Right cardiac atrium (tissue), 5 donors: ENCODE data around the gene ORC3. TPM values are rescaled to one million over a fixed set of nuclear protein-coding genes. Genes with fewer than 3 reads are reported as not detected.
"Not testable (repeated sequence)": the region's sequence is repeated elsewhere in the genome, so short reads cannot be mapped to it uniquely, and the experiment has no call there.

Experiments
- ATAC-seq, 2 donors: fragments of 200-7000 bp; cut with Tn5 transposase; one replicate each; pipeline versions ENCODE4 v1.8.0 to v1.9.1; 2020; ENCODE audit warnings: moderate library complexity in 2 of 2, mild to moderate bottlenecking in 1 of 2
- DNase-seq, 3 donors: peaks; one replicate each; pipeline ENCODE4 v3.0.0-alpha.2; 2020
- H3K27ac ChIP-seq: one replicate; pipeline ENCODE4 v1.5.1; 2013; ENCODE audit warnings: mild to moderate bottlenecking, low read length, control low read depth, moderate library complexity
- H3K27me3 ChIP-seq: one replicate; pipeline ENCODE4 v1.6.1; 2013; ENCODE audit not compliant: control insufficient read depth, insufficient read depth
- H3K4me1 ChIP-seq: one replicate; pipeline ENCODE4 v1.6.1; 2013; ENCODE audit warnings: low read length; ENCODE audit not compliant: control insufficient read depth, insufficient read depth
- H3K4me3 ChIP-seq: one replicate; pipeline ENCODE4 v1.5.1; 2013; ENCODE audit warnings: low read length, control low read depth
- H3K9me3 ChIP-seq: one replicate; pipeline ENCODE4 v1.6.1; 2013; ENCODE audit warnings: low read length; ENCODE audit not compliant: control insufficient read depth
- WGBS: extraction: QIAGEN DNeasy Blood & Tissue Kit; methylation state at CpG from one replicate; pipeline ENCODE4 v1.1.7; 2013; 5-methylcytosine and 5-hydroxymethylcytosine counted together
- intact Hi-C, 4 donors: fragments of 100-400 bp; cut with DNase I; formaldehyde crosslinking; loops; one replicate each; pipeline versions ENCODE4 v1.11.0 to v1.14.0; 2022 to 2023
- polyA plus RNA-seq: library from polyadenylated mRNA; stranded (reverse); fragments of 200-250 nt; gene quantifications from one replicate; pipeline ENCODE4 v1.2.3, GENCODE V29; 2013
- total RNA-seq, 4 donors: library from RNA; stranded (reverse); fragmentation: NEBNext Ultra II Directional; extraction: Animal tissue kit (Norgen Biotek cat#: 25700); gene quantifications; one replicate each; pipeline ENCODE4 v1.2.1, GENCODE V29; 2021
- donor health status: healthy with polysubstance abuse.
- donor health status: DM: no; HTN: yes; CAD: no.
- donor health status: DM: no; HTN: no; CAD: no.
- donor health status: DM: no; HTN: yes; CAD: no; lungs with severe emphysema.
- donor health status: DM: yes; HTN: yes; CAD: no.

Gene ORC3
- total and polyA plus RNA-seq, 5 donors, result 18.4 to 23.2 (median 20.9) TPM

GRCh38 chr6:87600576-87600975 is 10.6 kb downstream of the ORC3 start:
- no peak for ATAC-seq
- intact Hi-C loops, result no loop called here
- no peaks in the 10 kb centered on the region for H3K4me1 ChIP-seq
- DNase-seq, result no peak
- no peaks in the 10 kb centered on the region for H3K9me3 ChIP-seq
- no peak overlapping the region for H3K27ac ChIP-seq
- no peak overlapping the region for H3K4me3 ChIP-seq
- 82% methylated on average over 1 of the region's 1 CpG for WGBS
- H3K27me3 ChIP-seq, result no peaks in the 10 kb centered on the region

GRCh38 chr6:87606199-87606598 is 16.3 kb downstream of the ORC3 start:
- Histone ChIP-seq H3K27ac (no peak overlapping the region), H3K27me3 (no peaks in the 10 kb centered on the region), H3K4me3 (no peak overlapping the region), H3K9me3 (no peaks in the 10 kb centered on the region), H3K4me1 (no peaks in the 10 kb centered on the region)
- WGBS, result 82% methylated on average over 2 of the region's 2 CpGs
- ATAC-seq, result no peak
- DNase-seq, result no peak
- intact Hi-C loops, result no loop called here

DNA sequence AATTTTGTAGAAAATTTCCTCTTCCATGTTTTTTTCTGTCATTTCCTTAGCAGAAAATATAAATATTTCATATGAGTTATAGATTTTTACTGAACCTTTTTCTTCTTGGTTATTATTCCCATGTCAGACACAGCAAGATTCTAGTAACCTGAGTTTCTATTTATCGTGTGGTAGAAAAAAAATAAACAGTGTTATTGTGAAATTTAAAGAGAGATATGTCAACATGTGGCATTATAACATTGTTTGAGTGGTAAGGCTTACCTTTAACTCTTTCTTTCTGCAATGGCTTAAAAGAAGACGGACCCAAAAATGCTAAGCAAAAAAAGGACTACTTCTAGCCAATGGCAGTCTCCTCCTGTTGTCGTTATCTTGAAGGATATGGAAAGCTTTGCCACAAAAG is 18.9 kb downstream of the ORC3 start:
- no peaks in the 10 kb centered on the region for H3K27me3 ChIP-seq
- ATAC-seq, result no peak
- DNase-seq, result no peak
- intact Hi-C loops, result no loop called here
- no peak overlapping the region for H3K27ac ChIP-seq
- H3K4me3 ChIP-seq, result no peak overlapping the region
- 97% methylated on average over 3 of the region's 3 CpGs for WGBS
- H3K4me1 ChIP-seq, result no peaks in the 10 kb centered on the region
- no peaks in the 10 kb centered on the region for H3K9me3 ChIP-seq

- H3K4me1 ChIP-seq, H3K4me3 ChIP-seq, intact Hi-C loops, H3K9me3 ChIP-seq, ATAC-seq, H3K27ac ChIP-seq, DNase-seq, H3K27me3 ChIP-seq: not testable (repeated sequence)
- 100% methylated on average over 2 of the region's 2 CpGs for WGBS
These were observed 23.1 kb downstream of the ORC3 start for GRCh38 chr6:87613018-87613417.

DNA sequence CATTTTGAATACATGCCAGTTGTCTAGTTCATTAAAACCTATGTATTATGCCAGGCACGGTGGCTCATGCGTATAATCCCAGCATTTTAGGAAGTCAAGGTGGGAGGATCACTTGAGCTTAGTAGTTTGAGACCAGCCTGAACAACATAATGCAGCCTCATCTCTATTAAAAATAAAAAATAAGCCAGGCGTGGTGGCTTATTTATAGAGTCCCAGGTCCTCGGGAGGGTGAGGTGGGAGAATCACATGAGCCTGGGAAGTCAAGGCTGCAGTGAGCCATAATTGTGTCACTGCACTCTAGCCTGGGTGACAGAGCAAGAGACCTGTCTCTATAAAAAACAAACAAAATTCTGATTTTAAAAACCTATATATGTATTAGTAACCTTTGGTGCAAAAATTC is 27.5 kb downstream of the ORC3 start:
- Histone ChIP-seq H3K9me3 (no peaks in the 10 kb centered on the region), H3K4me3 (no peak overlapping the region), H3K27me3 (no peaks in the 10 kb centered on the region), H3K27ac (no peak overlapping the region), H3K4me1 (no peaks in the 10 kb centered on the region)
- DNase-seq (no peak), ATAC-seq (peak; percentile 54 to 65)
- intact Hi-C loops, result no loop called here
- WGBS, result 75% methylated on average over 4 of the region's 4 CpGs

GRCh38 chr6:87618531-87618930 is 28.6 kb downstream of the ORC3 start:
- intact Hi-C loops, result no loop called here
- 89% methylated on average over 3 of the region's 3 CpGs for WGBS
- H3K27ac ChIP-seq, result no peak overlapping the region

GRCh38 chr6:87623248-87623647 is 33.3 kb downstream of the ORC3 start:
- no peaks in the 10 kb centered on the region for H3K27me3 ChIP-seq
- WGBS, result 82% methylated on average over 3 of the region's 3 CpGs
- H3K4me3 ChIP-seq, result no peak overlapping the region
- no peaks in the 10 kb centered on the region for H3K9me3 ChIP-seq
- no peak for DNase-seq
- intact Hi-C loops, result no loop called here
- no peak overlapping the region for H3K27ac ChIP-seq
- peak in 1 of 2 donors; percentile 26 for ATAC-seq
- no peaks in the 10 kb centered on the region for H3K4me1 ChIP-seq

More at GRCh38 chr6:87618531-87618930, 28.6 kb downstream of the ORC3 start:
- Histone ChIP-seq H3K4me1 (no peaks in the 10 kb centered on the region), H3K9me3 (no peaks in the 10 kb centered on the region), H3K4me3 (no peak overlapping the region), H3K27me3 (no peaks in the 10 kb centered on the region)
- ATAC-seq (no peak), DNase-seq (no peak)

GRCh38 chr6:87628424-87628823 is 38.5 kb downstream of the ORC3 start:
- Histone ChIP-seq H3K4me1 (peaks cover 3% of the 10 kb centered on the region), H3K27ac (no peak overlapping the region), H3K27me3 (no peaks in the 10 kb centered on the region), H3K9me3 (no peaks in the 10 kb centered on the region), H3K4me3 (no peak overlapping the region)
- ATAC-seq, result no peak
- DNase-seq, result no peak
- intact Hi-C loops, result no loop called here
- WGBS, result 61% methylated on average over 2 of the region's 2 CpGs

- intact Hi-C loops, result no loop called here
- ATAC-seq, result no peak
- H3K27me3 ChIP-seq, result no peaks in the 10 kb centered on the region
- H3K4me1 ChIP-seq, result peaks cover 3% of the 10 kb centered on the region
- H3K9me3 ChIP-seq, result no peaks in the 10 kb centered on the region
- H3K27ac ChIP-seq, result no peak overlapping the region
- DNase-seq, result no peak
- H3K4me3 ChIP-seq, result no peak overlapping the region
These were observed 38.9 kb downstream of the ORC3 start for GRCh38 chr6:87628881-87629280.

GRCh38 chr6:87630746-87631145 is 40.8 kb downstream of the ORC3 start:
- intact Hi-C loops, result no loop called here
- H3K9me3 ChIP-seq, result no peaks in the 10 kb centered on the region
- peaks cover 3% of the 10 kb centered on the region for H3K4me1 ChIP-seq
- ATAC-seq (no peak), DNase-seq (no peak)
- H3K27ac ChIP-seq, result no peak overlapping the region
- WGBS, result 95% methylated on average over 1 of the region's 1 CpG
- H3K27me3 ChIP-seq, result no peaks in the 10 kb centered on the region
- H3K4me3 ChIP-seq, result no peak overlapping the region

GRCh38 chr6:87633851-87634250 is 43.9 kb downstream of the ORC3 start:
- Histone ChIP-seq H3K9me3 (no peaks in the 10 kb centered on the region), H3K27ac (no peak overlapping the region), H3K27me3 (no peaks in the 10 kb centered on the region), H3K4me3 (no peak overlapping the region), H3K4me1 (peaks cover 3% of the 10 kb centered on the region)
- intact Hi-C loops, result no loop called here
- 96% methylated on average over 3 of the region's 3 CpGs for WGBS
- ATAC-seq (no peak), DNase-seq (no peak)

DNA sequence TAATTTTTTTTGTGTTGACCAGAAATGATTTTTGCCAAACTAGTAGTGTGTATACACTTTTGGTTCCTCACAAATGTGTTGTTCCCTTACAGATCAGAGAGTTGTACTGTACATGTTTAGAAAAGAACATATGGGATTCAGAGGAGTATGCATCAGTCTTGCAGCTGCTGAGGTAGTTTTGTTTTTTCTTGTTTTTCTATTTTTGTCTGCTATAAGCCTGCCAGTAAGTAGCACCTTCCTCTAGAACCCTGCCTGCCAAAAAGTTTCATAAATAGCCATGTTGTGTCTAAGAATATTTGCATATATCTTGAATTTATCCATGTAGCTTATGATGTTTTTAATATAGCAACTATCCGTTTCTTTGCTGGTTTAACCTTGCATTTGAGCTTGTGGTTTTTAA is 46.4 kb downstream of the ORC3 start:
- ATAC-seq, result no peak
- WGBS, result 66% methylated on average over 1 of the region's 1 CpG
- H3K4me1 ChIP-seq, result no peaks in the 10 kb centered on the region

More for the DNA sequence above, 46.4 kb downstream of the ORC3 start:
- no peaks in the 10 kb centered on the region for H3K27me3 ChIP-seq
- intact Hi-C loops, result no loop called here
- H3K4me3 ChIP-seq, result no peak overlapping the region
- DNase-seq, result no peak
- H3K9me3 ChIP-seq, result no peaks in the 10 kb centered on the region
- H3K27ac ChIP-seq, result no peak overlapping the region
